ENCODE measurements around the gene SFRP2.

- TF ChIP-seq, protein P1, sequence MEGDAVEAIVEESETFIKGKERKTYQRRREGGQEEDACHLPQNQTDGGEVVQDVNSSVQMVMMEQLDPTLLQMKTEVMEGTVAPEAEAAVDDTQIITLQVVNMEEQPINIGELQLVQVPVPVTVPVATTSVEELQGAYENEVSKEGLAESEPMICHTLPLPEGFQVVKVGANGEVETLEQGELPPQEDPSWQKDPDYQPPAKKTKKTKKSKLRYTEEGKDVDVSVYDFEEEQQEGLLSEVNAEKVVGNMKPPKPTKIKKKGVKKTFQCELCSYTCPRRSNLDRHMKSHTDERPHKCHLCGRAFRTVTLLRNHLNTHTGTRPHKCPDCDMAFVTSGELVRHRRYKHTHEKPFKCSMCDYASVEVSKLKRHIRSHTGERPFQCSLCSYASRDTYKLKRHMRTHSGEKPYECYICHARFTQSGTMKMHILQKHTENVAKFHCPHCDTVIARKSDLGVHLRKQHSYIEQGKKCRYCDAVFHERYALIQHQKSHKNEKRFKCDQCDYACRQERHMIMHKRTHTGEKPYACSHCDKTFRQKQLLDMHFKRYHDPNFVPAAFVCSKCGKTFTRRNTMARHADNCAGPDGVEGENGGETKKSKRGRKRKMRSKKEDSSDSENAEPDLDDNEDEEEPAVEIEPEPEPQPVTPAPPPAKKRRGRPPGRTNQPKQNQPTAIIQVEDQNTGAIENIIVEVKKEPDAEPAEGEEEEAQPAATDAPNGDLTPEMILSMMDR (IDR thresholded peaks at IDR 0.05; ENCODE audit: low read depth, low read length) = no peak
- TF ChIP-seq POLR2A (IDR thresholded peaks at IDR 0.05; ENCODE audit: extremely low read depth, insufficient read length) = no peak
- TF ChIP-seq MAX (IDR thresholded peaks at IDR 0.05; ENCODE audit: low read depth, low read length) = no peak
- TF ChIP-seq MYC (IDR thresholded peaks at IDR 0.05; ENCODE audit: low read depth, low read length) = no peak
Measured at GRCh38 chr4:153787575-153787974, 1.3 kb downstream of the SFRP2 start.
